MG63 (cell line): ENCODE data around the gene PTPRN2. TPM values are rescaled to one million over a fixed set of nuclear protein-coding genes. Genes with fewer than 3 reads are reported as not detected.

Source experiments
- DNase-seq: peaks from one replicate; pipeline ENCODE4 v3.0.0-alpha.2; 2020
- H3K27me3 ChIP-seq: fragments of 250-450 bp; sonication (Bioruptor Pico); 2 replicates; pipeline ENCODE4 v1.5.1; 2020; ENCODE audit warnings: mild to moderate bottlenecking, moderate library complexity
- H3K36me3 ChIP-seq: fragments of 250-450 bp; sonication (Bioruptor Pico); 2 replicates; pipeline ENCODE4 v1.5.1; 2020; ENCODE audit warnings: mild to moderate bottlenecking, moderate library complexity
- H3K4me3 ChIP-seq: fragments of 250-450 bp; sonication (Bioruptor Pico); 2 replicates; pipeline ENCODE4 v1.5.1; 2020; ENCODE audit warnings: mild to moderate bottlenecking, moderate library complexity
- H3K9me3 ChIP-seq: fragments of 250-450 bp; sonication (Bioruptor Pico); 2 replicates; pipeline ENCODE4 v1.5.1; 2020; ENCODE audit warnings: mild to moderate bottlenecking, moderate library complexity
- total RNA-seq: library from RNA; depleted of rRNA; stranded (reverse); fragments of >200 nt; shearing (Covaris generic); gene quantifications from 2 replicates; pipeline ENCODE4 v1.2.3, GENCODE V29; 2014; ENCODE audit warnings: low replicate concordance

The PTPRN2 gene
- total RNA-seq, 1 experiment from 2014 or later, result 0.16 TPM

DNA sequence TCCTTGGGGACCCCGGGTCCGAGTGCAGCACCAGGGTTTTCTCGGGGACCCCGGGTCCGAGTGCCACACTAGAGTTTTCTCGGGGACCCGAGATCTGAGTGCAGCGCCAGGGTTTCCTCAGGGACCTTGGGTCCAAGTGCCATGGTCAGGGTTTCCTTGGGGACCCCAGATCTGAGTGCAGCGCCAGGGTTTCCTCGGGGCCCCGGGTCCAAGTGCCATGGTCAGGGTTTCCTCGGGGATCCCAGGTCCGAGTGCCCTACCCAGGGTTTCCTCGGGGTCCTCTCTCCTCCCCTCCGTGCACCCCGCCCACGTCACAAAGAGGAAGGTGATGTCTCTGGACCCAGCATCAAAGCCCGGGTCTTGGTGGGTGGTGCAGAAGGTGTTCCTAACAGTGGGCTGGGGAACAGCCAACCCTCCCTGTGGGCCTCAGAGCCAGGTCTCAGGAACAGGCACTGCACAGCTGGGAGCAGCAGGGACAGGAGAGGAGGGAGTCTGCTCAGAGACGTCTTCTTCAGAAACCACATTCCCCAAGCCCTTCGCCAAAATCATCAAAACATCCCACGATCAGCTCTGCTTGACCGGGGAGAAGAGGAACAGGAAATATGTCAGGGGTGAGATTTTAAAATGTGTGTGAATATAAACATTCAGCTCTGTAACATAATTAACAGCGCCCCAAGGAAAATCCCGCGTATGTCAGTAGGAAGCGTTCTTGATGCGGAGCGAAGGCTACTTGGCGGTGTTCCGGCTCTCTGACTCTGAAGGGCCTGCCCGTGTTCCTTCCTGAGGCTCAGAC lies 710.1 kb downstream of the PTPRN2 start:
- Histone ChIP-seq H3K9me3 (no peaks in the 10 kb centered on the region), H3K27me3 (no peaks in the 10 kb centered on the region), H3K4me3 (no peak overlapping the region), H3K36me3 (no peaks in the 10 kb centered on the region)
- no peak for DNase-seq

DNA sequence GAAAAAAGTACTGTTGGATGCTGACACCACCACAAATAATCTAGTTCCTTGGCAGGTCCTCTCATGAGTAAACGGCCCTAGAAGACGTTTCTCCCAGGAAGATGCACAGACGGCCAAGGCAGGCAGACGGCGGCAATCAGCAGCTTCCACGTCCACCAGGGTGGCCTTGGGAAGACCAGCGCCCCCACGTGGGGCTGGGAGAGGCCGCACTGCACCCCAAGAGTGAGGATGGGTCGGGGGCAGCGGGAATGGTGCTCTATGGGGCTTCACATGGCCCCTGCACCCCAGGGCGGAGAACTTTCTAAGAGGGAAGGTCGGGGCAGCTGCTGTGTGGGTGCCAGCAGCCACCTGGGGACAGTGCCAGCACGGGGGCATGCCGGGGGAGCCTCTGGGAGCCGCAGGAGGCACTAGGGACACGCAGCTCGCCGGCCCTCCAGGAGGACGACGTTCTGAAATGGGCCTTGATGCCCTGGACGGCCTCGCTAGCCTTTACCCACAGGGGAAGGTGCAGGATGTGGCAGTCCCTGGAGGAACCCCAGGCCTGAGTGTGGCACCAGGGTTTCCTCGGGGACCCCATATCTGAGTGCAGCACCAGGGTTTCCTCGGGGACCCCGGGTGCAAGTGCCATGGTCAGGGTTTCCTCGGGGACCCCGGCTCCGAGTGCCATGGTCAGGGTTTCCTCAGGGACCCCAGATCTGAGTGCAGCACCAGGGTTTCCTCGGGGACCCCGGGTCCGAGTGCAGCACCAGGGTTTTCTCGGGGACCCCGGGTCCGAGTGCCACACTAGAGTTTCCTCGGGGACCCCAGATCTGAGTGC lies 710.9 kb downstream of the PTPRN2 start:
- H3K36me3 ChIP-seq, result no peaks in the 10 kb centered on the region
- H3K27me3 ChIP-seq, result no peaks in the 10 kb centered on the region
- peak; percentile 11 for DNase-seq
- H3K9me3 ChIP-seq, result no peaks in the 10 kb centered on the region
- H3K4me3 ChIP-seq, result no peak overlapping the region

DNA sequence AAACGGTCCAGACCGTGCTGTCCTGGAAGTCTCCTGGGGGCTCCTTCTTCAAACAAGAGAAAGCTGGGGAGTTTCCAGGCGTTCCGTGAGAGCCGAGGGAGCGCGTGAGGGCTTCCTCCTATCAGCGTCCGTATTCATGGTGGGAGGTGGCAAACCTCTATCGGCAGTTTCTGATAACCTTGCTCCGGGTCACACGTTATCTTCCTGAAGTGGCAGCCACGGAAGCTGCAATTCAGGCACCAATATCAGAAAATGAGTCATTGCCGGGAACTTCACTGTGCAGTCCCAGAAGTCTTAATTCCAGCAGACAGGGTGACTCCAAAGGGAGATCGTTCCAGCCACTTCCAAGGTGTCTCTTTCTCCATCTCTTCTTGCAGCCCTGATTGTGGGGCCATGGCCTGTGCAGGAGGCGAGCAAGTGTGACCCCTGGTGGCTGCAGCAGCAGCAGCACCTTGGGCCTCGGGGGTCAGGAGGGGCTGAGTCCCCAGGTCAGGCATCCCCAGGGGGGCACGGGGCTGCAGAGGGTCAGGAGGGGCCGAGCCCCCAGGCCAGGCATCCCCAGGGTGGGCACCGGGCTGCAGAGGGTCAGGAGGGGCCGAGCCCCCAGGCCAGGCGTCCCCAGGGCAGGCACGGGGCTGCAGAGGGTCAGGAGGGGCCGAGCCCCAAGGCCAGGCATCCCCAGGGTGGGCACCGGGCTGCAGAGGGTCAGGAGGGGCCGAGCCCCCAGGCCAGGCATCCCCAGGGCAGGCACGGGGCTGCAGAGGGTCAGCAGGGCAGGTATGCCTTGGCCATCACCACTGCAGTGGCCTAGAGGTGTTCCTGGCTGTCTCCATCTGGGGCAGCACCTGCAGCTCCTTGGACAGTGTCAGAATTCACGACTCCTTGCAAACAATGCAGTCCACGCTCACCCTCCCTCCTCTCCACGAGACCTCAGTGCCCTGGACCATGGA lies 712.1 kb downstream of the PTPRN2 start:
- no peaks in the 10 kb centered on the region for H3K9me3 ChIP-seq
- no peaks in the 10 kb centered on the region for H3K27me3 ChIP-seq
- DNase-seq, result peak; percentile 11
- no peak overlapping the region for H3K4me3 ChIP-seq
- no peaks in the 10 kb centered on the region for H3K36me3 ChIP-seq

DNA sequence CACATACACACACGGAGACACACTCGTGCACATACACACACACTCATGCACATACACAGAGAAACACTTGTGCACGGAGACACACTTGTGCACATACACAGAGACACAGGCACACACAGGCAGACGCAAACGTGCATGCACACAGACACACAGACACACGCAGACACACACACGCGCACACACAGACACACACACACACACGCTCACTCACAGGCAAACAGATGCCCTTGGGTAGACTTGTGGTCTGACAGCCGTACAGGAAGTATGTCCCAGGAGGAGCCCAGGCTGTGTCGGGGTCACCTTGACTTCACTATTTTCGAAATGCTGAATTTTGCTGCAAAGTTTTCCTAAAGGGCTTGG lies 712.8 kb downstream of the PTPRN2 start:
- Histone ChIP-seq H3K4me3 (no peak overlapping the region), H3K9me3 (no peaks in the 10 kb centered on the region), H3K27me3 (no peaks in the 10 kb centered on the region), H3K36me3 (no peaks in the 10 kb centered on the region)
- no peak for DNase-seq

DNA sequence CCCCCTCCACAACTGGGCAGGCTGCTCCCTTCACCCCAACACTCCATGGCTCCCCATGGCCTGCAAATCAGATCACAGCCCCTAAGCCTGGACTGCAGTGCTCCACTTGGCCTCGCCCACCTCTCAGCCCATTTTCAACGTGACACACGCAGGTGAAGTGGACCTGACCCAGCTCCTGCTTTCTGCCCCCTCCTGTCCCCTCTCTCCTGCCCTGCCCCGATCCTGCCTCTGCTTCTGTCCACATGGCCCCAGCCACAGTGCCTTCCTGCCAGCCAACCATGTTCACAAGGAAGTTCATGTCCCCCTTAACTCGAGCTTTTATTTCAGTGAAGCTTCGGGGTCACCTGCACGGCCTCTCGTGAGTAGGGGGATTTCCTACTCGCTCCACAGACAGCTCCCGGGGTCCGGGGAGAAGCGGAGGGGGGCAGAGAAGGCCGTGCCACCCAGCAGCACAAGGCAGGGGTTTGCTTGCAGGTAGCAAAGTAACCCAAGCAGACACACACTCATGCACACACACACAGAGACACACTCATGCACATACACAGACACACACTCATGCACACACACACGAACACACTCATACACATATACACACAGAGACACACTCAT lies 713.3 kb downstream of the PTPRN2 start:
- H3K36me3 ChIP-seq, result no peaks in the 10 kb centered on the region
- no peak for DNase-seq
- no peaks in the 10 kb centered on the region for H3K27me3 ChIP-seq
- no peaks in the 10 kb centered on the region for H3K9me3 ChIP-seq
- no peak overlapping the region for H3K4me3 ChIP-seq

DNA sequence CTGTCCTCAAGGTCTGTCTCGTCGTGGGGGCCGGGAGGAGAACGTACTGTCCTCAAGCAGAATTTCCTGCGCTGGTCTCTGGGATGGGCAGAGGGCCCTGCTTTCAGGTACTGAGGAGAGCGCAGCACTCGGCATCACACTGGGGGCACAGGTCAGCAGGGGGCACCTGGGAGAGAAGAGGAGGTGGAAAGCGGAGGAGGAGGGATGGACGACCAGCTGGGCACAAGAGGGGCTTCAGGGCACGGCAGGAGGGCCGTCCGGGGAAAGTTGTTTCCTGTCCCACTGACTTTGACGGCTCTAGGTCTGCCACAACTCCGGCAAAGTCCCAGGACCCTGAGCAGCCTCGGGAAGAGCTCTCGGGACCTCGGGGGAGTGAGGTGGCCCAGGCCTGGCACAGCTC lies 714.0 kb downstream of the PTPRN2 start:
- DNase-seq, result no peak
- Histone ChIP-seq H3K4me3 (no peak overlapping the region), H3K36me3 (no peaks in the 10 kb centered on the region), H3K9me3 (no peaks in the 10 kb centered on the region), H3K27me3 (no peaks in the 10 kb centered on the region)

DNA sequence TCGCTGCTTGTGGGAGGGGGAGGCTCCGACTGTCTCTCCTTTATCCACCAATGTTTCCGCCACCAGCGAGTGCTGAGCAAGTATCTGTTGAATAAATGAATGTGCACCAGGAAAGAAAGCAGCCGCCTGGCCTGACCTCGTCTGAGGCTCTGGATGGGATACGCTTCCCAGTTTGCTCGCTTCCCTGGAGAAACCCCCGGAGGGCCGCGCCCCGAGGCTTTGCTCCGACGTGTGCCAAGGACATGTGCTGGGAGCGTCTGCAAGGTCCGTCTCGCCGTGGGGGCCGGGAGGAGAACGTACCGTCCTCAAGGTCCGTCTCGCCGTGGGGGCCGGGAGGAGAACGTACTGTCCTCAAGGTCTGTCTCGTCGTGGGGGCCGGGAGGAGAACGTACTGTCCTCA lies 714.4 kb downstream of the PTPRN2 start:
- Histone ChIP-seq H3K9me3 (no peaks in the 10 kb centered on the region), H3K36me3 (no peaks in the 10 kb centered on the region), H3K4me3 (no peak overlapping the region), H3K27me3 (no peaks in the 10 kb centered on the region)
- DNase-seq, result no peak

DNA sequence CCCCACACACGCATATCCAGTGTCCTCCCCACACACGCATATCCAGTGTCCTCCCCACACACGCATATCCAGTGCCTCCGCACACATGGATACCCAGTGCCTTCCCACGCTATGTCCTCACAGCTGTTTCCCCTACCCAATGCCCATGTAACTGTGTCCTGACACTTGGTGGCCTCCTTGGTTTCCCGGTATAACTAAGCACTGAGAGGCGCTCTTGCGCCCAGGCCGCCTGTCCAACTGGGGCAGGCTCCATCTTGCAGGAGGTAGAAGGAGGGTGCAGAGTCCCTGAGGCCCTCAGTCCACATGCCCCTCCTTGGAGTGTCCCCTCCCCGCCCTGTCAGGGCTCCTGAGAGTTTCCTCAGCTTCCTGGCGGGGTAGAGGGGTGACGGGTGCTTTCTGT lies 715.2 kb downstream of the PTPRN2 start:
- H3K36me3 ChIP-seq, result no peaks in the 10 kb centered on the region
- no peaks in the 10 kb centered on the region for H3K9me3 ChIP-seq

DNA sequence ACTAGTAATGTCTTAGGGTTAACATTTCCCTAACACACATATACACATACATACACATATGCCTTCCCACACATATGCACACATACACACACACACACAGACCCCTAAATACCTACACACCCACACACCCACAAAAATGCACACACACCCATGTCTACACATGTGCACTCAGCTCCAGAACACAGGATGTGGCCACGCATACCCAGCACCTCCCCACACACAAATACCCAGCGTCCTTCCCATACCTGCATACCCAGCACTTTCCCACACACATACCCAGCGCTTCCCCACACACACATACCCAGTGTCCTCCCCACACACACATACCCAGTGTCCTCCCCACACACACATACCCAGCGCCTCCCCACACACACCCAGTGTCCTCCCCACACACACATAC lies 715.9 kb downstream of the PTPRN2 start:
- no peaks in the 10 kb centered on the region for H3K9me3 ChIP-seq
- no peaks in the 10 kb centered on the region for H3K27me3 ChIP-seq
- DNase-seq, result no peak
- H3K36me3 ChIP-seq, result no peaks in the 10 kb centered on the region
- no peak overlapping the region for H3K4me3 ChIP-seq

More for the DNA sequence above, 715.2 kb downstream of the PTPRN2 start:
- H3K4me3 ChIP-seq, result no peak overlapping the region
- no peak for DNase-seq
- no peaks in the 10 kb centered on the region for H3K27me3 ChIP-seq

DNA sequence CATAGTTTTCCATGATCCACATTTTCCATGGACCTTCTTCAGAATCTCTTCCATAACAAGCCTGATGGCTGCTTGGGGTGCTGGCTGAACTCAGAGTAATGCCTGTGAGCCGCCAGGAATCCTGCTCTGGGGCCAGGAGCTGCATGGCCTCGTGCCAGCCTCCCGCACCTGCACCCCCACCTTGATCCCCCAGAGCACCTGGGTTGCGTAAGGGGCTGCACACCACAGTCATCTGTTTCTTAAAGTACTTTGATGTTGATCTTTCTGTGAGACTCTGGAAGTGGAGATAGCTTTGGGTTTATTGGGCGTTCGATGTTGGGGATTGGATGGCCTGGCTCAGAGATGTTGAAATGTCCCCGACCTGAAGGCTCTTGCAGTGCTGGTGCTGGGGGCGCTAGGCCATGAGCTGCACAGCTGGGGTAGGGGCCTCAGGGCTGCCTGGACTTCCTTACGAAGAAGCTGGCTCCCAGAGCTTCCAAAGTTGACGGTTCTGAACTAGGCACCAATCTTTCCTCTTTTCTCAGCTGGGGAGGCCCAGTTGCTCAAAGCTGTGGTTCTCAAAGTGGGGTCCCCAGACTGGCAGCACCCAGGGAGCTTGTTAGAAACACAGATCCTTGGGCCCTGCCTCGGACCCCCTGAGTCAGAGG lies 716.9 kb downstream of the PTPRN2 start:
- H3K36me3 ChIP-seq, result no peaks in the 10 kb centered on the region
- H3K9me3 ChIP-seq, result no peaks in the 10 kb centered on the region
- DNase-seq, result no peak
- no peaks in the 10 kb centered on the region for H3K27me3 ChIP-seq
- no peak overlapping the region for H3K4me3 ChIP-seq

DNA sequence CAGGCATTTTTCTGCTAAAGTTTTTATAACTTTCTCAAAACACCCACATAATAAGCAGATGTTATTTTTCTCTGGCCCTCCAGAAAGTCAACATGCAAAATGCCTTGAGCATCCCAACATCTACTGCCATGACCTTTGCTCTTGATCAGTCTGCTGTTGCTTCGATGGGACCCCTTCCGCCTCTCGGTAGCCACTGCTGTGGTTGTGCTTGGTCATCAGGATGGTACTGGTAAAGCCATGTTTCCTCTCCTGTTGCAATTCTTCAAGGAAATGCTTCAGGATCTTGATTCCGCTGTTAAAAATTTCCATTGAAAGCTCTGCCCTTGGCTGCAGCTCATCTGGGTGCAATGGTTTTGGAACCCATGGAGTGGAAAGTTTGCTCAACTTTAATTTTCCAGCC lies 717.8 kb downstream of the PTPRN2 start:
- Histone ChIP-seq H3K9me3 (no peaks in the 10 kb centered on the region), H3K27me3 (no peaks in the 10 kb centered on the region), H3K36me3 (no peaks in the 10 kb centered on the region), H3K4me3 (no peak overlapping the region)
- DNase-seq, result no peak

DNA sequence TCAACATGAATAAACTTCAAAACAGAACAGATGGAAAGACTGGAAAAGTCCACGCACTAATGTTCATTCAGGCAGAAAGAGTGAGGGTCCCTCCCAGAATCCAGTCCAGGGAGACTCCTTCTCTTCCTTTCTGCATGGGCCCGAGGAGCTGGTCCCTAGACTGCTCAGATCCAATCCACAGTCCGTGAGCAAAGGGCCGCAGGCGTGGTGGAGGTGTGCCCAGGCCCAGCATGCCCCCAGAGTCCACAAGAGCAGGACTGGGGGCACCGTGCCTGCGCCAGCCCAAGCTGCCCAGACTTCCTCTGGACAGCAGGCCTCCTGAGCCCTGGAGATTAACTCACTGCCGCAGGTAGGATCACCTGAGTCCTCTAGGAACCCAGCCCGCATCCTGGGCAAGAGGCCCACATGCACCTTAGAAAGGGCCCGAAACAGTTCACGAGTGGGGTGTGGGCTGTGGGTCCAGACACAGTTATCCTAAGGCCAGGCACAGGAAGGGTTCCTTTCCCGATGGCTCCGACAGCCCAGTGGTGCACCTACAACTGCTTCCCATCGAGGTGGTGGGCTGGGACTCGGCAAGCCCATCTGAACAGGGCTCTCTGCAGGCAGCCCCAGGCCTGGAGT lies 719.8 kb downstream of the PTPRN2 start:
- H3K9me3 ChIP-seq, result no peaks in the 10 kb centered on the region
- DNase-seq, result no peak
- H3K36me3 ChIP-seq, result no peaks in the 10 kb centered on the region
- H3K4me3 ChIP-seq, result no peak overlapping the region
- H3K27me3 ChIP-seq, result no peaks in the 10 kb centered on the region

DNA sequence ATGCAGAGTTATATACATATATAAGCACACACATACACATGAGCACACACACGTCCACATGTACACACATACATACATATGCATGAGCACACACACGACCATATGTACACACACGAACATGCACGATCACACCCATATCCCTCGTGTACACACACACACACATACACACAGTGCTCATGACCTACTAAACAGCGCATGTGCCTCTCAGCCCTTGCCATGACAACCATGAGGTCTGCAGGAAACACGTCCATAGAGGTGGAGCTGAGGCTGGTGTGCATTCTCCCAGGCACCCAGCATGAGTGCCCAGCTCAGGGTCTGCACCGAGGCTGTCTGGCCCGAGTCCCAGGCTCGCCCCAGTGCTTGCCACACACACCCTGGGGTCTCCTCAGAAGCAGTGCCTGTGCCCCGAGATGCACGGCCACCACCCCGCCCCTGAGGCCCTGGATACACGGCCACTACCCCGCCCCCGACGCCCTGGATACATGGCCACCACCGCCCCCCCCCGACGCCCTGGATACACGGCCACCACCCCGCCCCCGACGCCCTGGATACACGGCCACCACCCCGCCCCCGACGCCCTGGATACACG lies 721.2 kb downstream of the PTPRN2 start:
- Histone ChIP-seq H3K36me3 (no peaks in the 10 kb centered on the region), H3K9me3 (no peaks in the 10 kb centered on the region), H3K4me3 (no peak overlapping the region), H3K27me3 (no peaks in the 10 kb centered on the region)
- no peak for DNase-seq

DNA sequence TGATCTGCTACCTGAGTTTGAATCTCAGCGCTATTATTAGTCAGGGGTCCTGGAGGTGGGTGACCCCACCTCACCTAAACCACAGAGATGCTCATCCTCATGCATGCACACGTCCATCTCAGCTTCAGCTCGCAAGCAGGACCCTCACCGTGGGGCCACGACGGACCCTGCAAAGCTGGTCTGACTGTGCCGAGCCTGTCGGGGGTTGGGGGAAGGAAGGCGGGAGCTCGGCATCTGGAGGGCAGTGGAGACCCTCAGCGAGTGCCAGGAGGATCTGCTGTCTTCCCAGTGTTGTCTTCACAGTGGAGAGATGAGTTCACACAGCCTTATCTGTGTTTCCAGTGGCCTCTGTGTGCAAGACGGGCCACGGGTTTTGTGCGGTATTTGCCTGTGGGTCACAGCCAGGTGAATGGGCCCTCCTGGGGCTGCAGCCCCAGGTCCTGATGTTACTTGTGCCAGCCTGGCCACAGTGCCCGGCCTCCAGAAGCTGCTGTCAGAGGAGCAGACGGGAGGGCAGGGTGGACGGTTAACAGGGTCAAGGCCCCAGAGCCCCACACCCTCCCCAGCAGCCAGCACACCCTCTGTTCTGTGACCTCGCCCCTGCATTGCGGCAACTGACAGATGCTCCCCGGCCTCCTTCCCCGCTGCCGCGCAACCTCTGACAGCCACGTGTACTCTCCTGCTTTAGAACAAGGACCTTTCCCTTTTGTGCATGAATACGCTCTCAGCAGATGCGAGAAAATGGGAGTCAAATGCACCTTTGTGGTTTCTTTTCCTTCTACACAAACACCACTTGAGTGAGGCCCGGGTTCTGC lies 722.1 kb downstream of the PTPRN2 start:
- DNase-seq, result no peak
- H3K27me3 ChIP-seq, result no peaks in the 10 kb centered on the region
- no peaks in the 10 kb centered on the region for H3K36me3 ChIP-seq
- no peaks in the 10 kb centered on the region for H3K9me3 ChIP-seq
- no peak overlapping the region for H3K4me3 ChIP-seq

DNA sequence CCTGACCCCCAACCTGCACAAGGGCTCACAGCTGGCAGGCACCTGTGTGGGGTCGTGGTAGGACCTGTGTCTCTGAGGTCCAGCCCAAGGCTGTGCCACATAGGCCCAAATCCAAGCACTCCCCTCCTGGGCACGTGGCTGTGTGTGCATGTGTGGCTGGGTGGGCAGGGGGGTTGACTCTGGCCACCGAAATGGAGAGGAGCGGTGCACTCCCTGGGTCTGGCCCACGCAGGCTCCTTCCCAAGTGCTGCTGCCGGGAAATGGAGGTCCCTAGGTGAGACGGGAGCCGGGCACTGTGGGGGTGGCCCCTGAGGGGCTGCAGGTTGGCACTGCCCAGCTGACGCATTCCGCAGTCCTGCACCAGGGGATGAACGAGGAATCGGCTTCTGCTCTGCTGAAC lies 722.7 kb downstream of the PTPRN2 start:
- no peak for DNase-seq
- H3K9me3 ChIP-seq, result no peaks in the 10 kb centered on the region
- H3K4me3 ChIP-seq, result no peak overlapping the region
- no peaks in the 10 kb centered on the region for H3K27me3 ChIP-seq
- no peaks in the 10 kb centered on the region for H3K36me3 ChIP-seq
